GM12865 (cell line): ENCODE measurements around the gene MTIF3.

Experiments used
- DNase-seq: peaks from one replicate; pipeline ENCODE4 v3.0.0; 2010; ENCODE audit warnings: low read depth
- H3K4me3 ChIP-seq: 2 replicates; pipeline ENCODE4 v1.5.1; 2011; ENCODE audit warnings: mild to moderate bottlenecking, low read depth, low read length, control low read depth
- TF ChIP-seq, protein P1 (sequence below): IDR thresholded peaks from 2 replicates; pipeline ENCODE4 v1.5.1; 2011; ENCODE audit warnings: low read length, control low read depth, low read depth, inconsistent platforms; ENCODE audit not compliant: insufficient read depth; ENCODE audit errors: missing control alignments

The MTIF3 gene

DNA sequence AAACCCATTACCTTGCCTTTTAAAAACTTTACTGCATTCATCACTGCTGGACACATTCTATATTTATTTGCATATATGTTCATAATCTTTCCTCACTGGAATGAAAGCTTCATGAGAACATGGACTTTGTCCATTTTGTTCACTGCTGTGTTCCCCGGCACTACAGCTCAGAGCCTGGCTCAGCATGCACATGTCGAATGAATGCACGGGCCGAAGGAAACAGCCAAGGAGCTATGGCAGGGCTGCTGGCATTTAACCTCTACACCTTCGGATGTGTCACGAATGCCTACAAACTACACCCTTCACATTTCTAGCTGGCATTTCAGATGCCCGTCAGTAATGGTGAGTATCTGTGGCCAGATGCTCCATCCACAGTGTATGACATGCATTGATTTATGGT is 7.6 kb downstream of the MTIF3 start:
- TF ChIP-seq, protein P1, sequence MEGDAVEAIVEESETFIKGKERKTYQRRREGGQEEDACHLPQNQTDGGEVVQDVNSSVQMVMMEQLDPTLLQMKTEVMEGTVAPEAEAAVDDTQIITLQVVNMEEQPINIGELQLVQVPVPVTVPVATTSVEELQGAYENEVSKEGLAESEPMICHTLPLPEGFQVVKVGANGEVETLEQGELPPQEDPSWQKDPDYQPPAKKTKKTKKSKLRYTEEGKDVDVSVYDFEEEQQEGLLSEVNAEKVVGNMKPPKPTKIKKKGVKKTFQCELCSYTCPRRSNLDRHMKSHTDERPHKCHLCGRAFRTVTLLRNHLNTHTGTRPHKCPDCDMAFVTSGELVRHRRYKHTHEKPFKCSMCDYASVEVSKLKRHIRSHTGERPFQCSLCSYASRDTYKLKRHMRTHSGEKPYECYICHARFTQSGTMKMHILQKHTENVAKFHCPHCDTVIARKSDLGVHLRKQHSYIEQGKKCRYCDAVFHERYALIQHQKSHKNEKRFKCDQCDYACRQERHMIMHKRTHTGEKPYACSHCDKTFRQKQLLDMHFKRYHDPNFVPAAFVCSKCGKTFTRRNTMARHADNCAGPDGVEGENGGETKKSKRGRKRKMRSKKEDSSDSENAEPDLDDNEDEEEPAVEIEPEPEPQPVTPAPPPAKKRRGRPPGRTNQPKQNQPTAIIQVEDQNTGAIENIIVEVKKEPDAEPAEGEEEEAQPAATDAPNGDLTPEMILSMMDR, result no peak
- no peak overlapping the region for H3K4me3 ChIP-seq
- no peak for DNase-seq

DNA sequence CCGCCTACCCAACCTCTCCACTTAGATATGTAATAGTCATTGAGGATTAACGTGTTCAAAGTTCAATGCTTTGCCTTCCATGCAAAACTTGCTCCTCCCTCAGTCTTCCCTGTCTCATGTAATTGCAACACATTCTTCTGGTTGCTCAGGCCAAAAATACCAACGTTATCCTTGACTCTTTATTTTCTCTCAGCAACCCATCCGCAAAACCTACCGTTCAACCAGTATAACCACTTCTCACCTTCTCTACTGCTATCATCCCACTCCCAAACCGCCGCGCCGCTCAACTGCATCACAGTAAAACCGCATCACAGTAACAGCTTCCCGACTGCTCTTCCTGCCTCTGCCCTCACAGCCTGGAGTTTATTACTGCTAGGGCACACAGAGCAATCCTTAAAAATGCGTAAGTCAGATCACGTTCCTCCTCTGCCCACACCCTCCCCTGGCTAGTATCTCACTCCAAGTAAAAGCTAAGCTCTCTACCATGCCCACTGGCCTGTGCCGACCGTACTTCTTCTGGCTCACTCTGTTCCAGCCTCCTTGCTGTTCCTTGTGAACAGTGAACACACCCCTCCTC is 8.2 kb downstream of the MTIF3 start:
- DNase-seq, result no peak
- no peak overlapping the region for H3K4me3 ChIP-seq
- TF ChIP-seq, protein P1, result no peak

DNA sequence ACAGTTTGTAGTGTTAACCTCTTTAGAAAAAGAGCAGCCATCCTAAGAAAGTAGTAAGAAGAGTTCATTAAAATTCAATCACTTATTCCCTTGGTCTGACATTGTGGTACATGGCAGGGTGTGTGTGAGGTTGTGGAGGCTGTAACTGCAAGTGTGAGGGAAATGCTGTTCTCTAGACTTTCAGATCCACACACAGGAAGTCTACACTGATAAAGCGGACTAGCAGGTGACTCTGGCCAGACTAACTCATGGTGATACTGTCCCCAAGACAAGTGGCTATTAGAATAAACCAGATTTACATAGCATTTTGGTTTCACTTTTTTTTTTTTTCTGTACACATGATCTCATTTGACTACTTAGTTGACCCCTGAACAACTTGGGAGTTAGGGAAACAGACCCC is 10.0 kb downstream of the MTIF3 start:
- no peak overlapping the region for H3K4me3 ChIP-seq
- TF ChIP-seq, protein P1, result no peak

DNA sequence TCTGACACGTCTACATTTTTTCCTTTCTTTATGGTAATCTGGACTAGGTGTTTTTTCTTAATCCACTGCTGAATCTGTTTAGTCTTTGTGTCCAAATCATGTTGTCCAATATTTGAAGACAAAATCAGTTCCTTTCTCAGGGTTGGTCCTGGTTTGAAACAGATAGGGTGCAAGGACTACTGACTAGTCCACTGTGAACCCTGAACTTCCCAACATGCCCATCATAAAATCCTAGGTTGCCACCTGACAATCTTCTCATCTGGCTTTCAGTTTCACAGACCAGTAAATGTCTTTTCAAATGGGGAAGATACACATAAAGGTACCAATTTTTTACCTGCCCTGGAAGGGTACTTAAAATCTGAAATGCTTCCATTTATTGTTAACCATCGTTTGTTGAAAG is 13.2 kb downstream of the MTIF3 start:
- no peak overlapping the region for H3K4me3 ChIP-seq
- TF ChIP-seq, protein P1, result no peak
- DNase-seq, result no peak

More for the DNA sequence above, 10.0 kb downstream of the MTIF3 start:
- DNase-seq, result peak; percentile 48

DNA sequence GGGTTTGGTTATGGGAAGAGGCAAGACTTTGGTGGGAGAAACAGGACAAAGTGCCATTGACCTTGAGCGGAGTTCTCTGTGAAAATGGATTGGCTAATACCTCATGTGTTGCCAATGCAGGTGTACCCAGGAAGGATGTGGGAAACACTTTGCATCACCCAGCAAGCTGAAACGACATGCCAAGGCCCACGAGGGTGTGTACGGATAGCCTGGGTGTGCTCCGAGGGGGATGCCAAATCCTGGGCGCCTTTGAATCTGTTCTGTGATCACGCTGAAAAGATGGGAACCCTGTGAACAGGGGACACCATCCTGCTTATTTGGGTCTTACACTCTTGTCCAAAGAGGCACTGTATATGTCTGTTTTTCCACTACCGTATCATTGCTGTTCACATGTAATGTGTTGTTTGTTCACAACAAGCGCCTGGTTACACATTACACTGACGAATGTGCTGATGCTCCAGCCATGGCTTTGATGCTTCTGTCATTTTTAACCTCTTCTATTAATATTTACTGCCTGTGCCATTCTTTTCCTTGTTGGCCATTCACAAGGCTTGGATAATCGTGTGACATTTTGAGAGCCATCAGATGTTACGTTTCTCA is 17.7 kb downstream of the MTIF3 start:
- H3K4me3 ChIP-seq, result no peak overlapping the region
- DNase-seq, result no peak
- TF ChIP-seq, protein P1, result no peak

DNA sequence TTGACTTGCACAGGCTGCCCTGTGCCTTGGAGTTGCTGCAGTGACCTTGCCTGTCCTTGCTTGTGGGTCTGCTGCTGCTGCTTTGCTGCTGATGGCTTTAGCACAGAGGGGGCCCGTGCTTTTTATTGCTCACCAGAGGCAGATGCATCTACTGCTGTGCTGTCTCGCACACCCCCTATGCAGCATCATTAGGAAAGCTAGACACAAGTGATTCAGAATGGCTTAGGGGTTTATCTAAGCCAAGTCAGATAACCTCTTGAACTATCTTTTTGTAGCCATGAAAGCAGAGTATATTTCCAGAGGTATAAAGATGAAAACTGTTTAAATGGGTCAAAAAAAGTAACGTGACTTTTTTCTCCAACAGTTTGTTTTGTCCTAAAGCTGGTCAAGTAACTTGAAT is 18.2 kb downstream of the MTIF3 start:
- H3K4me3 ChIP-seq, result no peak overlapping the region
- DNase-seq, result no peak
- TF ChIP-seq, protein P1, result no peak

DNA sequence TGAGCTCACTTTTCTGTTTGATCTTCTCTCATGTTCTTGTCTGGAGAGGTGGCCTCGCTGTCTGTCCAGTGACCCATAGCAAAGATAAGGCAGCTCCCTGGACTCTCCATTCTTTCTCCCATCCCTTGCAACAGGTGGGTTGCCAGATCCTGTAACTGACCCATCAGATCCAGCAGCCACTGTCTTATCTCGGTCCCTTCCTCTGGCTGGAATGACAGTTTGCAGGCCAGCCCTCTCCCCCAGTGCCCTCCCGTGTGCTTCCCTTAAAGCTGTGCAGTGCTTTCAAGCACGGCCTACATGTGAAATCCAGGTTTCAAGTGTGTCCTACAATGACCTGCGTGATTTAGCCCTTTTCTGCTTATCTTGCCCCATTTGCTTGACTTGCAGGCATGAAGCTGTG is 22.2 kb downstream of the MTIF3 start:
- TF ChIP-seq, protein P1, result no peak
- H3K4me3 ChIP-seq, result no peak overlapping the region
- no peak for DNase-seq
